AG04450 (cell line): ENCODE measurements around the gene SERTAD4. TPM values are rescaled to one million over a fixed set of nuclear protein-coding genes. Genes with fewer than 3 reads are reported as not detected.
"Not testable (repeated sequence)": the region's sequence is repeated elsewhere in the genome, so short reads cannot be mapped to it uniquely, and the experiment has no call there.

Experiments
- CTCF ChIA-PET: fragments of 300-600, 350-600 bp; formaldehyde crosslinking; extraction: SDS; loops from one replicate; lab custom pipeline; 2022; ENCODE audit warnings: antibody characterized with exemption, inconsistent platforms; lab: Charles Lee
- POLR2A ChIA-PET: fragments of 350-600 bp; formaldehyde crosslinking; extraction: SDS; loops from one replicate; lab custom pipeline; 2021; ENCODE audit warnings: antibody characterized with exemption, inconsistent platforms; lab: Yijun Ruan, JAX
- DNase-seq: peaks from one replicate; pipeline ENCODE4 v3.0.0-alpha.2; 2011; ENCODE audit warnings: low read depth, low spot score
- H3K27ac ChIP-seq: one replicate; pipeline ENCODE4 v1.5.1; 2012; ENCODE audit warnings: low read depth, low read length, control low read depth
- H3K27me3 ChIP-seq: one replicate; pipeline ENCODE4 v1.6.0; 2012; ENCODE audit warnings: low read length; ENCODE audit not compliant: control insufficient read depth, insufficient read depth
- H3K4me3 ChIP-seq: 2 replicates; pipeline ENCODE4 v1.5.1; 2011; ENCODE audit warnings: mild to moderate bottlenecking, low read depth, low read length, control low read depth
- H3K9me3 ChIP-seq: 2 replicates; pipeline ENCODE4 v1.5.1; 2012; ENCODE audit warnings: low read length; ENCODE audit not compliant: control insufficient read depth, insufficient read depth
- CTCF ChIP-seq: IDR thresholded peaks from 2 replicates; pipeline ENCODE4 v1.5.1; 2011; ENCODE audit warnings: low read depth, low read length, control low read depth, inconsistent platforms
- polyA plus RNA-seq: library from polyadenylated mRNA; depleted of rRNA; stranded (reverse); fragments of >200 nt; gene quantifications from 2 replicates; pipeline ENCODE4 v1.2.3, GENCODE V29; 2011

SERTAD4 gene
- polyA plus RNA-seq, 1 experiment: 1.7 TPM

DNA sequence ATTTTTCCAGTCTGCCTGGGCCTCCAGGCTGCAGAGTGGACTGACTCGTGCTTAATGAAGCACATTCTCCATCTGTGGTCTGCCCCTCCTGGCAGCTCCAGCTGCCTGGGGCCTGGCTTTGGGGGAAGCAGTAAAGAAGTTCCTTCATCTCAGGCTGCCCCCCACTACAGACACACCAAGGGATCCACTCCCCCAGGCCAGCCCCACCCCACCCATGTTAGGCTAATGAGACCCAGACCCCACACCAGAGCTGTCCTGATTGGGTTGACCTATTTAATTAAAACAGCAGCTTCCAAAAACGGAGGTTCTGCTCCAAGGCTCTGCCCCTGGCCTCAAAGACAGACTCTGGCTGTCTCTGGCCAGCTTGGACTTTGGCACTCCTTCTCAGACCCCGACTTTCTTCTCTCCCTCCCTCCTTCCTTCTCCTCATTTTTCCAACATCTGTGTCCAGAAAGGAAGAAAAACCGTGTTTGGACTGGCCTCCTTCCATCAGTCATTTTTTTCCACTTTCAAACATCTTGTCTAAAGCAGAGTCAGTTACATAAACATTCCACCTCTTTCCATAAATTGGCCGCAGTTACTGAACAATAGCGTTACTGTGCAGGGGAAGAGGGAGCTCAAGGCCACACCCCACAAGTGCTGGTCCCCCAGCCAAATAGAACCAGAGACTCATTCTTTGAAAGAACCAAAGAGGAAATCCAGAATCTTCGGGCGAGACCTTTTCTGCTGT lies 29.7 kb downstream of the SERTAD4 start:
- peak; percentile 58 for DNase-seq
- Histone ChIP-seq H3K4me3 (no peak overlapping the region), H3K27me3 (peaks cover 3% of the 10 kb centered on the region), H3K27ac (peak overlapping the region; percentile 47), H3K9me3 (no peaks in the 10 kb centered on the region)
- no peak for TF ChIP-seq CTCF
- POLR2A ChIA-PET: interaction anchor here (0.6 to 1.2 kb wide), 2 partner anchors 30 kb away, joined by 3 read pairs; no protein-coding TSS in a partner anchor
- CTCF ChIA-PET: interaction anchor here (0.7 to 1.8 kb wide), 5 partner anchors 10 to 118 kb away, joined by 3 to 4 read pairs (median 3); no protein-coding TSS in a partner anchor

GRCh38 chr1:210262897-210263272 lies 30.3 kb downstream of the SERTAD4 start:
- CTCF ChIA-PET: interaction anchor here (0.7 to 1.8 kb wide), 5 partner anchors 10 to 119 kb away, joined by 3 to 4 read pairs (median 3); no protein-coding TSS in a partner anchor
- Histone ChIP-seq H3K27ac (no peak overlapping the region), H3K4me3 (no peak overlapping the region), H3K27me3 (peaks cover 4% of the 10 kb centered on the region), H3K9me3 (no peaks in the 10 kb centered on the region)
- DNase-seq: no peak
- TF ChIP-seq CTCF: no peak
- POLR2A ChIA-PET: interaction anchor here (0.6 to 1.2 kb wide), 2 partner anchors 29 to 31 kb away, joined by 3 read pairs; no protein-coding TSS in a partner anchor

DNA sequence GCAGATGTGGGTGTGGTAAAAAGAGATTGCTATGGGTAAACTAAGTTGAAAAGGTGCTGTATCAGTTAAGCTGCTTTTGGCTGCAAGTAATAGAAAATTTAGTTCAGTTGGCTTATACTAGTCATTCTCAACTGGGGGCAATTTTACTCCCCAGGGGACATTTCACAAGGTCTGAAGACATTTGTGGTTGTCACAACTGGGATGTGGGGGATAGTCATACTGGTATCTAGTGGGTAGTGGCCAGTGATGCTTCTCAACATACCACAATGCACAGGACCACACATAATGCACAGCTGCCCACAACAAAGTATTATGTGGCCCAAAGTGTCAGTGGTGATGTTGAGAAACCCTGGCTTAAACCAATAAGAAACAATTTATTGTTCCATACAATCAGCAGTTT lies 31.4 kb downstream of the SERTAD4 start:
- ChIA-PET CTCF (interaction anchor here (1.3 to 1.8 kb wide), 2 partner anchors 16 to 48 kb away, joined by 3 to 7 read pairs; no protein-coding TSS in a partner anchor), POLR2A (no interaction called here)
- no peak for DNase-seq
- Histone ChIP-seq H3K9me3 (no peaks in the 10 kb centered on the region), H3K27me3 (peaks cover 4% of the 10 kb centered on the region), H3K4me3 (no peak overlapping the region), H3K27ac (no peak overlapping the region)
- no peak for TF ChIP-seq CTCF

- peak; percentile 36 for TF ChIP-seq CTCF
- DNase-seq: no peak
Measured at GRCh38 chr1:210264496-210265380, 32.1 kb downstream of the SERTAD4 start.

DNA sequence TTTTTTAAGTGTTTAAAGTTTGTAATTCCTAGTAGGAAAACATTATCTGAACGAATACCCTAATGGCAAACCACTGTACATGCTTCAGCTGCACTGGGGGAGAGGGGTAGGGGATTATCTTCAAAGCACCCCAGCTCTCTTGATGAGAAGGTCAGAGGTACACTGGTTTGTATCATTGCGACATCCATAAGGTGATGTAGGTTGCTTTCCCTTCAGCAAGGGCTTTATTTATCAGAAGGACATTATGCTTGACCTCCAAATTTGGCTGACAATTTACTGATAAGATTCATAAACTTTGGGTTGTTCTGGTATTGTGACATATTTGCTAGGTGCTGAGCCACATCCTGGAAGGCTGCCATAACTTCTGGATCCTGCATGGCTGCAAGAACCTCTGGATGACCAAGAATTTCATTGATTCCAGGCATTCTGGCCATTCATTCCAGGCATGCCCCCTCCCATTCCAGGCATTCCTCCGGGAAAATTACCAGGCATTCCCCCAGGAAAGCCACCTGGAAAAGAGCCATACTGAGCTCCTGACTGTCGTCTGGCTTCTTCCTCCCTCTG lies 32.9 kb downstream of the SERTAD4 start:
- CTCF ChIA-PET: interaction anchor here (0.8 to 1.8 kb wide), 8 partner anchors 8 to 120 kb away, joined by 3 to 8 read pairs (median 4); no protein-coding TSS in a partner anchor
- peaks cover 14% of the 10 kb centered on the region for H3K27me3 ChIP-seq

More at GRCh38 chr1:210264496-210265380, 32.1 kb downstream of the SERTAD4 start:
- no peak overlapping the region for H3K27ac ChIP-seq
- H3K4me3 ChIP-seq: no peak overlapping the region
- H3K9me3 ChIP-seq: no peaks in the 10 kb centered on the region
- ChIA-PET POLR2A (interaction anchor here (1.2 kb wide), 1 partner anchor 29 kb away, joined by 4 read pairs; no protein-coding TSS in a partner anchor), CTCF (interaction anchor here (0.5 to 1.8 kb wide), 11 partner anchors 9 to 121 kb away, joined by 3 to 8 read pairs (median 4); no protein-coding TSS in a partner anchor)
- H3K27me3 ChIP-seq: peaks cover 7% of the 10 kb centered on the region

More for the DNA sequence above, 32.9 kb downstream of the SERTAD4 start:
- H3K9me3 ChIP-seq, H3K27ac ChIP-seq, H3K4me3 ChIP-seq: not testable (repeated sequence)
- peak; percentile 26 for DNase-seq
- POLR2A ChIA-PET: interaction anchor here (1.2 kb wide), 1 partner anchor 28 kb away, joined by 4 read pairs; no protein-coding TSS in a partner anchor
